H54 (cell line): ENCODE data around the gene PDSS2.

ENCODE experiments used
- DNase-seq: peaks from one replicate; pipeline ENCODE4 v3.0.0; 2011; ENCODE audit warnings: low spot score, mixed read lengths; ENCODE audit not compliant: insufficient read length
- FAIRE-seq: peaks from 3 replicates; lab custom pipeline; 2011; peaks lifted over from hg19 to GRCh38; lab: Jason Lieb, UNC
- POLR2A ChIP-seq: IDR thresholded peaks from 2 replicates; pipeline ENCODE4 v1.6.1; 2011; ENCODE audit warnings: low read depth, mild to moderate bottlenecking, low read length

PDSS2 gene

DNA sequence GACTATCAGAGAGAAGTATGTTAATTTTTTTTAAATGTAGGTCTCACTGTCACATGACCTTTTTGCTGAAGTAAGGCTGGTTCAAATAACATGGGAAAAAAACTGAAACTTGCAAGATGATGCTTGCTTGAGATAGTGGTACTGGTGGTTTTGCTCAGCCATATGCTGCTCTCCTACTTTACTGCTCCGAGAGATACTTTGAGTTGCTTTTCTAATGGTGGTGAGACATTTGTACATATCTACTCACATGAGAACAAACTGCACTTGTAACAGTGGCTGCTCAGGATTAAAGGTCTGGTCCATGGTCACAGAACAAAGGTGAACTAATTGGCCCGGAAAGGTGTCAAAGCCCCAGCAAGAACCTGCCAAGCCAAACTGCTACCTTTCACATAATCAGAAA lies 237.8 kb downstream of the PDSS2 start:
- no peak for FAIRE-seq
- no peak for TF ChIP-seq POLR2A
- DNase-seq = no peak

DNA sequence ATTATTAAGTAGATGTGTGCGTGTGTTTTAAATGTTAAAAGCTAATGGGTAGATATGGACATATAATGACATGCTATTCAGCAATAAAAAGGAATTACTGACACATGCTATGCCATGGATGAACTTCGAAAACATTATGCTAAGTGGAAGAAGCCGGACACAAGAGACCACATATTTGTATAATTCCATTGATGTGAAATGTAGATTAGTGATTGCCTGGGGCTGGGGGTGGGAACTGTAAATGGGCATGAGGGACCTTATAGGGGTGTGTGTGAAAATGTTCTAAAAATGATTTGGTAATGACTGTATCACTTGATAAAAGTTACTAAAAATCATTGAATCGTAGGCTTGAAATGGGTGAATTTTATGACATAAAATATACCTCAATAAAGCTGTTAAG lies 239.5 kb downstream of the PDSS2 start:
- no peak for DNase-seq
- FAIRE-seq = no peak
- no peak for TF ChIP-seq POLR2A

DNA sequence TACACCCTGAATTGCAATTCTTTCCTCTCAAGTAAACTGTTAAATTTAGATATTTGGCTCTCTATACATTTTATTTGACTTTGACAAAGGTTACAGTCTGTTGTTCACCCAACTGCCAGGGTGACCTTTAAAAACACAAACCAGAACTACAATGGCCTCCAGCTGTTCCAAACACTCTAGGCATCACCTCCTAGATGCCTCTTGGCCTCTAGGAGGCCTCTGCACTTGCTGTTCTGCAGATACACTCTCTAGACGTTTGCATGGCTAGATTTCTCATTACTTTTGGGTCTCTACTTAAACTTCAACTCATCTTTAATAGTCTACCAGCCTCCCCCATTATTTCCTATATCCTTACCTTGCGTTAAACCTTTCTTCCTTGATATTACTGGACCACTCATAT lies 241.2 kb downstream of the PDSS2 start:
- no peak for TF ChIP-seq POLR2A
- FAIRE-seq = no peak
- DNase-seq = no peak

DNA sequence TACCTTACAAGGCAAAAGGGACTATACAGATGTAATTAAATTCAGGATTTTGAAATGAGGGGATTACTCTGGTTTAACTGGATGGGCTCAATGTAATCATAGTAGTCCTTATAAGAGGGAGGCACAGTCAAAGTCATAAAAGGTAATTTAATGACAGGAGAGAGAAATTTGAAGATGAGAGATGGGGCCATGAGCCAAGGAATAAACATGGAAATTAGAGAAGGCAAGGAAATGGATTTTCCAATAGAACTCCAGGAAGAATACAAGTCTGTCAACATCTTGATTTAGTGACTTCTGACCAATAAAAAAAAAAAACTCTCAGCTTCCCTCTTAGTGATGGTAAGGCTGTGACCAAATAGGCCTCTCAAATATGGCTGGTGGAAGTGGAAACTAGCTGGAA lies 242.1 kb downstream of the PDSS2 start:
- no peak for DNase-seq
- FAIRE-seq = no peak
- no peak for TF ChIP-seq POLR2A

DNA sequence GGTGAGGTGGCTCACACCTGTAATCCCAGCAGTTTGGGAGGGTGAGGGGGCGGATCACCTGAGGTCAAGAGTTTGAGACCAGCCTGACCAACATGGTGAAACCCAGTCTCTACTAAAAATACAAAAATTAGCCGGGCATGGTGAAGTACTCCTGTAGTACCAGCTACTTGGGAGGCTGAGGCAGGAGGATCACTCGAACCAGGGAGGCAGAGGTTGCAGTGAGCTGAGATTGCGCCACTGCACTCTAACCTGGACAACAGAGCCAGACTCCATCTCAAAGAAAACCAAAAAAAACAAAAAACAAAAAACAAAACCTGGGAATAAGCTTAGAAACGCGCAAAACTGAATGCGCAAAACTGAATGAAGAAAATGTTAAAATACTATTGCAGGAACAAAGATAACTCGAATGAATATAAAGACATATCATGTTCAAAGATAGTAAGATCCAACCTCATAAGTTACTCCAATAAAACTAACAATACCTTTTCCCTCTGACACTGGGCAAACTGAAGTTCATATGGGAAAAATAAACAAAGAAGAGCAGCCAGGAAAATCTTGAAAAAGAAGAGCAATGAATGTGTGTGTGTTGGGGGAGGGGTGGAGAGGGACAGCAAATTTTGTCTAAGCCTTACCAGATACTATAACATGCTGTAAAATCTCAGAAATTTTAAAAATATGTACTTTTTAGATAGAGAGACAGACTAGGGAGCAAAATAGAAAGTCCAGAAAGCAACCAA lies 243.0 kb downstream of the PDSS2 start:
- no peak for TF ChIP-seq POLR2A
- DNase-seq = no peak
- FAIRE-seq = no peak

DNA sequence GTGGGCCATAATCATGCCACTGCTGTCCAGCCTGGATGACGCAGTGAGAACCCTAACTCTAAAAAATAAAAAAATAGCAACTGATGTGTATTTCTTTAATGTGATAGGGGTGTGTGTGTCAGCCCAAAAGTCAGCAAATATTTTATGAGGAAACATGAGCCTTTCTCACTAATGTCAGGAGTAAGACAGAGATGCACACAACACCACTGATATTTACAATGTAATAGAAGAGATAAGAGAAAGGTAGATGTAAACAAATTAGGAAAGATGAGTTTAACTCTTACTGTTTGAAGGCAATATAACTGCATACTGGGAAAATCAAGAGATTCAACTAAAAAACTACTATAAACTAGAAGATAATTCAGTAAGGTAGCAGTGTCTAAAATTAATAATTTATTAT lies 244.0 kb downstream of the PDSS2 start:
- DNase-seq (no peak), FAIRE-seq (no peak)
- no peak for TF ChIP-seq POLR2A

DNA sequence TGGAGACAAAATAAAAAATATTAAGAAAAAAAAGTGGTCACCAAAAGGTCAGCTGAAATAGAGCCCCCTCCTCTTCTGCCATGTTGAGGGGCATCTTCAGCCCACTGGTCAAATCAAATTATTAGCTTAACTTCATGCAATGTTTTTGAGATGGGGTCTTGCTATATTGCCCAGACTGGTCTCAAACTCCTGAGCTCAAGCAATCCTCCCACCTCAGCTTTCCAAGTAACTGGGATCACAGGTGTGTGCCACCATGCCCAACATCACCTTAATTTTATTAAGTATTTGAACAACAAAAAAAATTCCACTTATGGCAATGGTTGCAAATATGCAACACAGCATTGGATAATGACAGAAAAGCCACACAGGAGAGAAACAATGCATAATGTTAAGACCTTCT lies 244.7 kb downstream of the PDSS2 start:
- DNase-seq (no peak), FAIRE-seq (no peak)
- TF ChIP-seq POLR2A = no peak

DNA sequence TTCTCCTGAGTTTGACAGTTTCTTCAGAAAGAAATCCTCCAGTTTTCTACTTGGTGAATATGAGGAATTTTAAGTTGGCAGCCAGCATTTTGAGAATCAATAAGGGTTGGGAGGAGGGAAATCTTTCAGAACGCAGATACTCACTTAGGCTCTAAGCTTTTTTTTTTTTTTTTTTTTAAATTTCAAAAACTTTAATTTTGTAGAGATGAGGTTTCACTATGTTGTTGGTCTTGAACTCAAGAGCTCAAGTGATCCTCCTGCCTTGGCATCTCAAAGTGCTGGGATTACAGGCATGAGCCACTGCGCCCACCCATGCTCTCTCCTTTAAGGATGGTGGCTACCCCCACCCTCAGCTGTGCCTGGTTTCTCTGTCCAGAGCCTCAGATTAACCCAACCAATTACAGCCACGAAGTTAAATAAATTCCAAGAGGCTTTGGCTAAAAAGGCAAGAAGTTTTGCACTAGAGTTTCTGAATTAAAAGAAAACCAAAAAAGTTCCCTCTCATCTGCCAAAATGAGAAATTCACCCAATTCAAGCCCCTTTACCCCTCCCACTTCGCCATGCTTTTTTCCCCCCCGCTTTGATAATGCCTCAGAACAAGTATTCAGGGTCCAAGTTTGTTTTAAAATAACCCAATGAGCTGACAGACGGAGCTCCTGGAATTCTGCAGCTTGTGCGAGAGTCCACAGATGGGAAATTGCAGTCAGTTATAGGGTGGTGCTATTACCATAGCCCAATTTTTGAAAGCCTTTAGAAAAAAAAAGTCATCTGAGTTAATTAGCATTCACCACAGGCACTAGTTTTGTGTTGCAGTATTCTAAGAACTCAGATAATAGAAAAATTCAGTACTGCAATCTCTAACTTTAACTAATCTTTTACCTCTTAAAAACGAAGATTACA lies 249.7 kb downstream of the PDSS2 start:
- FAIRE-seq (no peak), DNase-seq (no peak)
- TF ChIP-seq POLR2A = no peak

DNA sequence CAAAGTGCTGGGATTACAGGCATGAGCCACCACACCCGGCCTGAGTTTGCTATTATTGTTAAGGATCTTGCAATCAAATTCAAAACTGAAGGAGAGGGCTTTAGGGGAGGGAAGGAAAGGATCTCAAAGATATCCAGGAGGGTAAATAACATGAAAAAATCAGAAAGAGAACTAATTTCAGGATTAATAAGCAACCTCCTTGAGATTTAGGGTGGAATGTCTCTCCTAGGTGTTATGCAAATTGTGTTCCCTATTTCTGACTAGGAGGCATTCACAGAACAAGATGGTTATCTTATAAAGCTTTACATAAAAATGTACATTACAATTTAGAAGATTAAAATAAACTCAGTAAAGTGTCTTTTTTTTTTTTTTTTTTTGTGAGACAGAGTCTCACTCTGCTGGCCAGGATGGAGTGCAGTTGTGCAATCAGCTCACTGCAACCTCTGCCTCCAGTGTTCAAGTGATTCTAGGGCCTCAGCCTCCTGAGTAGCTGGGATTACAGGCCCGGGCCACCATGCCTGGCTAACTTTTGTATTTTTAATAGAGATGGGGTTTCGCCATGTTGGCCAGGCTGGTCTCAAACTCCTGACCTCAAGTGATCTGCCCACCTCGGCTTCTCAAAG lies 252.0 kb downstream of the PDSS2 start:
- TF ChIP-seq POLR2A = no peak
- FAIRE-seq = no peak
- no peak for DNase-seq

DNA sequence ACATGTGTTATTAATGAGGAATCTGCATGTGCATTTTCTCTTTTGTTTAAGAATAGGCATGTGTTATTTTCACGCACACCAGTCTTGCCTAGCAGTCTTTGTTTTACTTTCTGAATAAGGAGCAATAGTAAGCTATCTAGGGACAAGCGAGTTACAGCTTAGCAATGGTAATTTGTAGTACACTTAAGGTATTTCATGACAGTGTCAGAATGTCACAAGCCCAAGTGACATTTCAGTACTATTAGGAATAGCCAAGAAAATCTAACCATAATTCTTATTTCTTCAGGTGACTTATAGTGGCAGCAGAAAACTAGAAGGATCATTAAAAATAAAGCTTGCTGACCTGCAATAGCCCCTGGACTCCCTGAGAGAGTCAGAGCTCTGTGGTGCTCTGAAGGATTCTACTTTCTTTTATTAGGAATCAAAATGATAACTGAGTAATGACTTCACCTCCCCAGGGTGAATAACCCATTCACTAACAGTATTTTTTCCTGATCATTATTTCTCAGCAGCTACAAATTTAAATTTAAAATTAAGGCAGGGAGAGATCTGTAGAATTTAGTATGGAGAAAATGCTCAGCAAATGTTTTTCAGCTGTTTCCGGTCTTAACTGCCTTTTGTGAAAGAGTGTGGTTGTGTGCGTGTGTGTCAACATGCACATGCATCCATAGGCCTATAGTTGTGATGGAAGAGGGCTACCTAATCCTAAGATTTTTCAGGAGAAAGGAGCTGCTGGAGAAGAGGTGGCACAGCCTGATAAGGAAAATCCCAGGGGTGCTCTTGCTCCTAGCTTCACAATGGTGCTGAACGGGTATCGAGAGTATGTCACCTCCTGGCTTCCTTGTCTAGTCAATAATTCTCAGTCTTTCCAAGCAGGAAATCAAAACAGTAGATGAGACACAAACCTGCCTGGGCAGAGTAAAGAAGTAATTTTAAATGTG lies 254.0 kb downstream of the PDSS2 start:
- DNase-seq = no peak
- no peak for TF ChIP-seq POLR2A
- FAIRE-seq = no peak

DNA sequence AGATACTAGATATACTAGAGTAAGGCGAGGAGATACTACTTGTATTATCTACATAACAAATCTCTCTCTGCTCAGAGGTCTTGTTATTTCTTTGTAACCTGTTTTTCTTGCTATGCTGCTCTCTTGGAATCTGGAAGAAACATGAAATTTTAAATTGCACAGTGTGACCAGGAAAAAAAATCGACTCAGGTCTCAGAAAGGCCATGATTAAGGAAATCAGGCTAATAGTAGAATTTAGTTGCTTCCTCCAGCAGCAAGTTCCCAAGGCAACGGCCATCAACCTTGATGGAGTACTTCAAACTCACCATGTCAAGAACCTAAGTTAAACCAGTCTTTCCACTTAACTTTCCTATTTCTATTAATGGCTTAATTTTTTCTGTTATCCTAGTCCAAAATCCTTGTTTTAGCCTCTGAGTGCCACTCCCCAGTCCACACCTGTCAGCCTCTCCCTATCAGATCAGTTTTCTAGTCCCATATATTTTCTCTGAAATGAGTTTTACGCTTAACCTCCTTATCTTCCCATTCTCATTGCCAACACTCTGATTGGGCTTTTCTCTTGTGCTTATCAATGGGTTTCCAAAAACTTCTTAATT lies 256.4 kb downstream of the PDSS2 start:
- FAIRE-seq (no peak), DNase-seq (no peak)
- no peak for TF ChIP-seq POLR2A

DNA sequence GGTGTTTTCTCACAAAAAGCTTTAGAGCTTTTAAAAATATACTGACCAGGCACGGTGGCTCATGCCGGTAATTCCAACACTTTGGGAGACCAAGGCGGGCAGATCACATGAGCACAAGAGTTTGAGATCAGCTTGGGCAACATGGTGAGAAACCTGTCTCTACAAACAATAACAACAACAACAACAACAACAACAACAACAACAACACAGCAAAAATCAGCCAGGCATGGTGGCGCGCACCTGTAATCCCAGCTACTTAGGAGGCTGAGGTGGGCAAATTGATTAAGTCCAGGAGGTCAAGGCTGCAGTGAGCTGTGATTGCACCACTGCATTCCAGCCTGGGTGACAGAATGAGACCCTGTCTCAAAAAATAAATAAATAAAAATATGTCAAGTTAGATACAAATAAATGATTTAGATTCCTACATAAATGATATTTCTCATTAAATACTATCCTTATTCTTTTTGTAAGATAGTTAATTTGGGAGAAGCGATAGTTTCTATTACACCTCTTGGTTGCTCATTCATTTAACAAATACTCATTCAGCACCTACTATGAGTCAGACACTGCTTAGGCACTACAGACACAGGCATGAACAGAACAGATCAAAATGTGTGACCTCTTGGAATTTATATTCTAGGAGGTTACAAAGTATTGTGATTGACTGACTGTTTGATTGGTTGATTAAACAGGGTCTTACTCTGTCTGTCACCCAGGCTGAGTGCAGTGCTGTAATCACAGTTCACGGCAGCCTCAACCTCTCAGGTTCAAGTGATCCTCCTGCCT lies 260.5 kb downstream of the PDSS2 start:
- FAIRE-seq (no peak), DNase-seq (no peak)
- no peak for TF ChIP-seq POLR2A
